GM19452 (cell line): ENCODE data around the gene CTDSPL.
"Not testable (repeated sequence)": the region's sequence is repeated elsewhere in the genome, so short reads cannot be mapped to it uniquely, and the experiment has no call there.

Experiments
- ATAC-seq: cut with Tn5 transposase; IDR thresholded peaks from one replicate; pipeline ENCODE4 v1.9.1; 2021; ENCODE audit not compliant: unreplicated experiment

The CTDSPL gene

GRCh38 chr3:37985637-37986320, 124.1 kb downstream of the CTDSPL start:
- ATAC-seq: no peak

GRCh38 chr3:37986479-37987314, 125.0 kb downstream of the CTDSPL start:
- ATAC-seq: no peak

GRCh38 chr3:37987315-37987697, 125.6 kb downstream of the CTDSPL start:
- no peak for ATAC-seq

- ATAC-seq: no peak
These were observed 126.1 kb downstream of the CTDSPL start for GRCh38 chr3:37987751-37988179.

GRCh38 chr3:37988376-37988775, 126.7 kb downstream of the CTDSPL start:
- ATAC-seq: not testable (repeated sequence)

- no peak for ATAC-seq
These were observed 127.3 kb downstream of the CTDSPL start for GRCh38 chr3:37988931-37989525.

GRCh38 chr3:37989821-37990480, 128.3 kb downstream of the CTDSPL start:
- no peak for ATAC-seq

GRCh38 chr3:37990527-37990926, 128.8 kb downstream of the CTDSPL start, which contains the start of gene VILL:
VILL (plus strand) TSS chr3:37990786; CDS start chr3:37993673, 2,887 bp downstream.
- ATAC-seq: no peak

- ATAC-seq: no peak
These were observed 129.4 kb downstream of the CTDSPL start for GRCh38 chr3:37991109-37991508.

- ATAC-seq: no peak
These were observed 130.1 kb downstream of the CTDSPL start for GRCh38 chr3:37991823-37992222.

- ATAC-seq: no peak
These were observed 130.8 kb downstream of the CTDSPL start for GRCh38 chr3:37992271-37993066.

GRCh38 chr3:37993067-37993455, 131.4 kb downstream of the CTDSPL start:
- ATAC-seq: no peak

- no peak for ATAC-seq
These were observed 131.8 kb downstream of the CTDSPL start for GRCh38 chr3:37993460-37993819.

GRCh38 chr3:37993820-37994638, 132.3 kb downstream of the CTDSPL start:
- peak; percentile 64 for ATAC-seq

- no peak for ATAC-seq
These were observed 132.9 kb downstream of the CTDSPL start for GRCh38 chr3:37994639-37994972.

GRCh38 chr3:37995652-37996641, 134.3 kb downstream of the CTDSPL start:
- no peak for ATAC-seq

GRCh38 chr3:37996785-37997301, 135.2 kb downstream of the CTDSPL start:
- peak; percentile 53 for ATAC-seq

GRCh38 chr3:37997342-37997741, 135.7 kb downstream of the CTDSPL start:
- no peak for ATAC-seq
